SIG-M5 treated with dmso at 0.1 percent for 504 hours (cell line): Measurements from ENCODE around the gene ABLIM2.

Experiments
- DNase-seq: peaks from one replicate; lab custom pipeline; 2025; ENCODE audit not compliant: unreplicated experiment; lab: John Stamatoyannopoulos, UW

The ABLIM2 gene

DNA sequence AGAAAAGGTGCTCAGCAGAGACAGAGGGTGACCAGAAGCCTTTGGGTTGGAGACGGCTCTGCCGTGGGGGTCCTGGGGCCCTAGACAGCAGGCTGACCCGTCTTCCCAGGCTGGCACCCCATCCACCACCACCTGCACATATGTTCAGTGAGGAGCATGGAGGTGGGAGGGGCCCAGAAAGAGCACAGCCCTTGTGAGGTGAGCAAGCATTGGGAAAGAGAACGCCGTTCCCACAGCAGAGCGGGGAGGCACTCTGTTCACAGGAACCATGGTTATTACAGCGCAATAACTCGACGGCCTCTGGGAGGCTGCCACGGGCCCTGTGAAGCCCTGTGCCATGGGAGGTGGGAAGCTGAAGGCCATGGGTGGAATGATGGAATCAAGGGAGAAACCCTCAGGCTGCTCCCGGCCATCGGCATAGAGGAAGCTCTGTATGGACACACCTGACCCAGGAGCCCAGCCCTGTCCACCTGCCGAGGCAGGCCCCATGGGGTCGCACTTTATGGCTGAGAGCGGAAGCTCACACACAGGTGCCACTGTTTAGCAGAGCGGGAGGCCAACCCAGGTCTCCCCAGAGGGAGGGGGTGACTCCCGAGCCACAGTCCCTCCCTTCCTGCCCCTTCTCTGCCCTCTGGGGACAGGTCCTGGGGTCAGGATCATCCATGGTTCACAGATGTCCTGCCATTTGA is 125.4 kb downstream of the ABLIM2 start:
- no peak for DNase-seq

DNA sequence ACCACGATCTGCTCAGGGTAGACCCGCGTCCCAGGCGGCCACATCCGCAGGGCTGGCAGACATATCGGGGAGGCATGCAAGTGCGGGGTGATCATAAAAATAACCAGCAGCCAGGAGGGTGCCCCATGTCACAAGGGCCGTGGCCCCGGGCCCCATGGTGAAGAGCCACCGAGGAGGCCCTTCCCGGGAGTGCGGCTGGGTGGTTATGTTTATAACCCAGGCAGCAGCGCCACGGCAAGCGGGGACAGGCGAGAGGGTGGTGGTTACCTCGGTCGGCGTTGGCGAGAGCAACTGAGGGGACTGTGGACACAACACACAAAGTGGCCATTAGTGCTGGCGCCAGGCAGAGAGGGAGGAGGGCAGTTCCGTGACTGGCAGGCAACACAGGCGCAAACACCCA is 126.2 kb downstream of the ABLIM2 start:
- no peak for DNase-seq

DNA sequence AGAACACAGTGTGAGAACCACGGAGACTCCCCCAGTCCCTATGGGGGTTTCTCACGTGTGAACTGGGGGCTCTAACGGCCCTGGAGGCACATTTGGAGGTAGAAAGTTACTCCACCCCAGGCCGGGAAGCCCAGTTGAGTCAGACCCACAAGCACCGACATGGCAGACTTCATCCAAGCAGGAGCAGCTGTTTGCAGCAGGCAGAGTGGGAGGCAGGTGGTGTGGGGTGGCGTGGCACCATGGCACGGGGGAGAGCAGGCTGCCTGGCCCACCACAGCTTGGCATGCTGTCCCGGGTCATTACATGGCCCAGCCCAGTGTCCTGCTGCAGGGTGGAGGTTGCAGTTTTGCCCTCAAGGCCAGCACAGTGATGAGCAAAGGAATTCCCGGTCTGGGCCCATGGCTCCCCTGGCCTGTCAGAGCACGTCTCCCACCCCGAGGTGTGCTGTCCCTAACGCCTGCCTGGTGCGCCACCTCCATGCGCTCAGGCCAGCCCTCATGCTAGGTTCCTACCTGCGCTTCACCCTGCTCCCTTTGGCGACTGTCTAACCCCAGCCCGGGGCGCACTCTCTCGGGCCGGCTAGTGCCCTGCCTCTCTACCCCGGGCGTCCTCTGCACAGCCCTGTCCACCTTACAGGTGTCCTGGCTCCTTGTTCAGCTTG is 128.4 kb downstream of the ABLIM2 start:
- no peak for DNase-seq

DNA sequence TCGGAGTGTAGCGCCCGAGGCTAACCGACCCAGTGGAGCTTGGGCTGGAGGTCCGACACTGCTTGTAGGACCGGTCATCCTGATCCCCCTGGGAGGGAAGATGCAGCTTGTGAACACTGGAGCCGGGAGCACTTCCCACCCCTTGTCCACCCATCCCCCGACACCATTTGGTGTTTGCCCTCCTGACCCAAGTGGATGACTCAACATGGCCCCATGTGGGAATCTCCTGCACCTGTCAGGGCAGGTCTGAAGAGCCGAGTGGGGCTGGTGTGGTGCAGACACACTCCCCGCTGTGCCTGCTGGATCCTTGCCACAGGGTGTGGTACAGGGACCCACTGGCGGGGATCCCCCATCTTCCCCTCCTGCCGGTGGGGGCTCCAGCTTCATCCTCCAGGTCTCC is 128.9 kb downstream of the ABLIM2 start:
- DNase-seq: no peak

DNA sequence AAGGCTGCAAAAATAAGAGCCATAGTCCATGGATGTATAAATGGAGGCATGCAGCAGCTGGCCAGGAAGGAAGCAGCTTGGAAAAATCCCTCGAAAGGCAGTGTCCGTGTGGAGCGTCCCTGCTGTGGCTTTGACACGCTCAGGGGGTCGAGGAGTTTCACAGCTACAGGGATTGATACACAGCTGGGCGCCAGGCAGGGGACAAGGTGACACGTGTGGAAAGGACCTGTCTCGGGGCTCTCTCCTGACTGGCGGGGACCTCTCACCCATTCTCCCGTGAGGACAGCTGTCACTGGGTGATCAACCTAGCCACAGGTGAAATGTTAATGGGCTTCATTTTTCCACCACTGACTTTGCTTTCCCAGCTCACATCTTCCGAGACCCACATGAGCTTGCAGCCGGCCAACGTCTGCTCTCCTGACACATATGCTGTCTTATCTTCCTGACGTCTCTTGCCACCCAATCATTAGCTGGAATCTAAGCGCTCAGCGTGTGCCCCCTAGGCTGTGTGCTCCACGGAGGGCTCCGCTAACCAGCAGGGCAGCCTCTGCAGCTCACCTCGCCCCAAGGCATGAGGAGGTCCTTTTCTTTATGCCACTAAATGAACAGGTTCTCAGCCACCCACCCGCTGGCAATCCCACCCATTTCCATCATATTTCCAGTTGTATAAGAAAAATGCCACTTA is 129.6 kb downstream of the ABLIM2 start:
- no peak for DNase-seq

DNA sequence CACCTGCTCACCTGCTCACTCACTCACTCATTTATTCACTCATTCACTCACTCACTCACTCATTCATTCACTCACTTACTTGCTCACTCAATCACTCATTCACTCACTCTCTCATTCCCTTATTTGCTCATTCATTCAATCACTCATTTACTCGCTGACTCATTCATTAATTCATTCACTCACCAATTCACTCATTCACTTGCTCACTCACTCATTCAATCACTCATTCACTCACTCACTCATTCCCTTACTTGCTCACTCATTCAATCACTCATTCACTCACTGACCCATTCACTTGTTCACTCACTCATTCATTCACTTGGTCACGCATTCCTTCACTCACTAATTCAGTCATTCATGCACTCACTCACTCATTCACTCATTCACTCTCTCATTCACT is 130.2 kb downstream of the ABLIM2 start:
- DNase-seq: no peak

DNA sequence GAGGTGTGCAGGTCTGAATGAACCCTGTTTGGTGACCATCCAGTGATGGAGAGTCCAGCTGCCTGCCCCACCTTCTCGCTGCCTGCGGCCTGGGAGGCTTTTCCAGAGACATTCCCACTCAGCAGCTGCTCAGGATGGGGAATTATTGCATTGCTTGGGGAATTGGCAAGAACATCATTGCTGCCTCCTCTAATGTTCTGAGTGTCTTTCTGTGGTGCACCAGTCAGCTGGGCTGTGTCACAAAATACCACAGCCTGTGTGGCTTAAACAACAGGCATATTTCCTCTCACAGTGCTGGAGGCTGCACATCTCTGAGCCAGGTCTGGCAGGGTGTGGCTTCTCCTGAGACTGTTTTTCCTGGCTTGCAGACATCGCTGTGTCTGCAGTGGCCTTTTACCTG is 132.2 kb downstream of the ABLIM2 start:
- no peak for DNase-seq

DNA sequence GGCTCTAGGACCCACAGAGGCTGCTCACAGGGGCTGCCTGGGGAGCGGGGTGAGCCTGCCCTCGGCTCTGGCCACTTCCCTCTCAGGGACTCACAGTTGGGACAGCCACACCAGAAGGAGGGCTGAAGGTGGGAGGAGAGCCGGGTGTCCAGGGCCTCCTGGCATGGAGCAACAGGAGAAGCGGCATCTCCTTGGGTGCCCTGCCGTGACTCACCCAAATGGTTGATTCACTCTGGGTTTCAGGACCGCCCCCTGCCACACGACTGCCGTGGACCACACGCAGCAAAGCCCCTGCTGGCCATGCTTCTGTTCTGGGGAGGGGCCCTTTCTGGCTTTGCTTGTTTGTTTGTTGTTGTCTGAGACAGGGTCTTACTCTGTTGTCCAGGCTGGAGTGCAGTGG is 132.9 kb downstream of the ABLIM2 start:
- DNase-seq: no peak

DNA sequence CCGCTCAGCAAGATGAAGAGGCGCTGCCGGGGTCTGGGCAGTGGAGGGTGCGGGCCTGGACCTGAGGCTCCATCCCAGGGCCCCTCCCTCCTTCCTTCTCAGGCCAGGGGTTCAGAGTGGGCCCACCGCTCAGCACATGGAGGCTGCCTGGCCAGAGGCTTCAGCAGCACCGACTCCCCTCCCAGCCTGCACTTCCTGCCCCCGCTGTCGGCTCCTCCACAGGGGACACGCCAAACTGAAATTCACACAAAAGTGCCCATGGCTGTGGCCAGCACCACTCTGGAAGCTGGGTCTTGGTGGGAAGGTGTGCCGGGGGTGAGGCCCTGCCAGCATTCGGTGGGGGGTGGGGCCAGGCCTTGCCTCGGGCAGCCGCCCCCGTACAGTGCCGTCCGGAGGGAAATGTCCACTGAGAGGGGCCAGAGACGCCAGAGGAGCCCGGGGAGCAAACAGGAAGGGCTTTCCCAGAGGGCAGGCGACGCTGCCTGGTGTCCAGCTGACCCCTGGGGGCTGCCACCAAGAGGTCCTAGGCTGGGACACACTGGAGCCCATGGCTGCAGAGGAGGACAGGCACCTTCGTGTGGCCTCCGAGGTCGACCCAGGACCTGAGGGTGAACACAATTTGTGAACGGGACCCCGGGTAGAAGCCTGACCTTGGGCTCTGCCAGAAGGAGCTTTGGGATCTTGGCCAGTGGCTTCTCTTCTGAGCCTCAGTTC is 134.4 kb downstream of the ABLIM2 start:
- DNase-seq: no peak

DNA sequence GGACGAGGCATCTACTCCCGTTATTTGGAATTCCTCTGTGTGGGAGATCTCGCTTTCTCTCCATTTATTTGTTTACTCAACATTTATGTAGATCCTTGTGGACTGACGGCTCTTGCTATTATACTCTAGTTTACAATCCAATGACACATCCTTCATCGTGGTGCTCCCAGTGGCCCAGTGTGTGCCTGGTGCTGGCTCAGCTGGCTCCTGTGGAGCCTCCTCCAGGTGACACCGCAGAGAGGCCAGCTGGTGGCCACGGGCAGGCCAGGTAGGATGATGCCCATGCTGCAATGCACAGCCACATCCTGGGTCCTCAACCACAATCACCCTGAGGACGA is 134.9 kb downstream of the ABLIM2 start:
- DNase-seq: no peak

DNA sequence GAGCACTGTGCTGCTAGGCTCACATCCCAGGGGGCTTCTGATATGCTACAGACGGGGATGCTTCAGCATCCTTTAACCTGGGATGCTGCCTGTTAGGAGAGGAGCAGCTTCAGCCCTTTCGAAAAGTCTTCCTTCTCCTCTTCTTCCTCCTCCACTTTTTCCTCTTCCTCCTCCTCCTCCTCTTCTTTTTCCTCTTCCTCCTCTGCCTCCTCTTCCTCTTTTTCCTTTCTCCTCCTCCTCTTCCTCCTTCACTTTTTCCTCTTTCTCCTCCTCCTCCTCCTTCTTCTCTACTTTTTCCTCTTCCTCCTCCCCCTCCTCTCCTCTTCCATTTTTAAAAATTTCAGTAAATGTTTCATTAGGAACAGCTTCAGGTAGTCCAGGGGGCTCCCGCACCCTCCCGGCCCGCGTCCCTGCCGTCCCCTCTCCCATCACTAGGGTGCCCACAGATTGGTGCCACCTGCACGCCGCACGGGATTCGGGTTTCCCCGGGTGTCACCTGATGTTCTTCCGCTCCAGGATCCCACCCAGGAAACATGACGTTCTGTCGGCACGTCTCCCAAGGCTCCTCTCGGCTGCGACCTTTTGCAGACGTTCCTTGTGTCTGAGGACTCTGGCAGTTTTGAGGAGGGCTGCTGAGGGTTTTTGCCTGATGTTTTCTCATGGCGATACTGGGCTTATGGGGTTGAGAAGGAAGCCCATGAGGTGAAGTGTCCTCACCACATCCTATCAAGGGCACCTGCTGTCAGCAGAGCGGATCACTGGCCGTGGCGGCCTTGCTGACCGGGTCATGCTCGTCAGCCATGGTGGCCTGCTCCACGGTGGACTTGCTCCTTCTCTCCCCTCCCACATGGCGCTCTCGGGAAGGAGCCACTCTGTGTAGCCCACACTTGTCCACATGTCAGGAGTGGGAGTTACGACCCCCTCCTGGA is 135.6 kb downstream of the ABLIM2 start:
- no peak for DNase-seq

DNA sequence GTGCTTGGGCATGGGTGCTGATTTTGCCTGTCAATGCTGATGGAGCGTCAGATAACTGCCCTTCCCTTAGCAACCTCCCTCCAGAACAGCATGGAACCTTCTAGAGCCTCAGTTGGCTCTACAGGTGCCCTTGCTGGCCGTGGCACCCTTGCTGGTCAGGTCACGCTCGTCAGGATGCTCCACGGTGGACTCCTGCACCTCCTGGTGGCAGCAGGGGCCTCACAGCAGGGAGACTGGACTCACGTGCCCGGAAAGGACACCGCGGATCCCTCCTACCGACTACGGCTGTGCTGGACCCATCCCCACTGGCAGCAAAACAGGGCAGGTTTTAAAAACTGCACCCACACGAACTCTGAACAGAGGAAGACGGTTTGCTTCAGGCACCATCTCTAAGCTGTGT is 136.8 kb downstream of the ABLIM2 start:
- no peak for DNase-seq

DNA sequence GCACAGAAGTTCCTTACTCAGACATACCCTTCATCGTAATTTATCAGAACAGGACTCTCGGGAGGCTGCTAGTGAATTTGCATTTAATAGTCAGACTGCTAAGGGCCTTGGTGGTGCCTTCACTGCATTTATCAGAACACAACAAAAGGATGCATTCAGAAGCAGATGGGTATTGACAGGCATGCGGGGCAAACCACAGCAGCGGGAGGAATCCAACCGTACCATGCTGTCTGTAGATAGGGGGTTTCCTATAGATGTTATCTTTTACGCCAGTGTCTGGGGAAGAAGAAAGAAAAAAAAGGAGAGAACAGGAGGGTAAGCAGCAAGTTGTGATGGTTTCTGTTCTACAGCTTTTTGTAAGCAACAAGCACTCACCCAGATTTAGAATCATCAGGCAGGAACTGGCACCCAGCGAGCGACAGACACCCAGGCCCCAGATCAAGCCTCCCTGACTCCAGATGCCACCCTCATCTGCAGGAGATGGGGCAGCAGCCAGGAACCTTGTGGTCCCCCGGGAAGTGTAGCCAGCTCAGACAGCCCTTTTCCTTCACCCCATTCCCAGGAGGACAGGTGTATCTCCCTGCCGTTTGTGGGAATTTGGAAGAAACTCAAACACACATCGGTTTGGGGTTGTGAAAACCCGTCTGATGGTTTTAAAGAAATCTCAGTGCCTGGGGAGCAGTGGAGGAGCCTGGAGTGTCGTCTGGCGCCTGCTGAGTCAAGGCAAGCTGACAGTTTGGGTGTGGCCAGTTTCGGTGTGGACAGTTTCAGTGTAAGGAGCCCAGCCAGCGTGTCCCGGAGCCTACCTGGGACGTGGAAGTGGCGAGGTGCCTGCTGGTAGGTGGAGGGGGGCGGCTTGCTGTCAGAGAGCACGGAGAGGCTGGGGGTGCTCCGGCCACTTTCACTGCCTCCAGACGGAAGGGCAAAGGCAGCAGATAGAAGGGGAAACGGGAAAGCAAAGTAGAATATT is 138.9 kb downstream of the ABLIM2 start:
- no peak for DNase-seq

DNA sequence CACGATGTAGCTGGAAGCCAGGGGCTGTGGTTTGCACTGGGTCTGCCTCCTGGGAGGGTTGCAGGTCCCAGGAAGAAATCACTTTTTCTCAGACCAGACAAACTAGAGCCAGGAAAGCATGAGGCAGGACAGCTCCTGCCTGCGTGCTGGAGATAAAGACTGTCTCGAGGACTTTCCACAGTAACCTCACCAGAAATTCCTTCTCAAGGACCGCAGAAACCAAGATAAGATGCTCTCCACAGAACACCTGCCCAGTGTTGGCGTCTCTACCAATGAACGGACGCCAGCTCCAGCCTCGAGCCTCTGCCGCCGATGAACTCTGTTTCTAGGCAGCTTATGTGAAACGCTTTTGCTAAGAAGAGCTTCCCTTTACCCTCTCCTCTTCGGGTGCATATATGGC is 142.1 kb downstream of the ABLIM2 start:
- DNase-seq: no peak

DNA sequence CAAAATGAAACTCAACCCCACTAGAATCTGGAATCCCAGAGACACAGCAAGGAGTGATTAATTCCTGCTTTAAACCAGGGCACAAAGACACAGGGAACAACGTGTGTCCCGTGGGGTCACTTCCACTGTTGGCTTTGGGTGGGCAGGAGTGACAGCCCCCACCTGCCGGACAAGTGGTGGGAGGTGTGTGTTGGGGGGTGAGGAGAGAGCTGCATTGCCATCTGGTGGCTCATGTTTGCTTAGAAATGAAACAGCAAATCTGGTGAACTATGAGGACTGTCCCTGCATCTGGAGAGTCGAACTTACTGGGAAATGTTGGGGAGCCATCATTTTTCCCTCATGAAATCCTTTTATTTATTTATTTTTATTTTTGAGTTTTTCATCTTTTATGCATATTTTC is 143.1 kb downstream of the ABLIM2 start:
- no peak for DNase-seq

DNA sequence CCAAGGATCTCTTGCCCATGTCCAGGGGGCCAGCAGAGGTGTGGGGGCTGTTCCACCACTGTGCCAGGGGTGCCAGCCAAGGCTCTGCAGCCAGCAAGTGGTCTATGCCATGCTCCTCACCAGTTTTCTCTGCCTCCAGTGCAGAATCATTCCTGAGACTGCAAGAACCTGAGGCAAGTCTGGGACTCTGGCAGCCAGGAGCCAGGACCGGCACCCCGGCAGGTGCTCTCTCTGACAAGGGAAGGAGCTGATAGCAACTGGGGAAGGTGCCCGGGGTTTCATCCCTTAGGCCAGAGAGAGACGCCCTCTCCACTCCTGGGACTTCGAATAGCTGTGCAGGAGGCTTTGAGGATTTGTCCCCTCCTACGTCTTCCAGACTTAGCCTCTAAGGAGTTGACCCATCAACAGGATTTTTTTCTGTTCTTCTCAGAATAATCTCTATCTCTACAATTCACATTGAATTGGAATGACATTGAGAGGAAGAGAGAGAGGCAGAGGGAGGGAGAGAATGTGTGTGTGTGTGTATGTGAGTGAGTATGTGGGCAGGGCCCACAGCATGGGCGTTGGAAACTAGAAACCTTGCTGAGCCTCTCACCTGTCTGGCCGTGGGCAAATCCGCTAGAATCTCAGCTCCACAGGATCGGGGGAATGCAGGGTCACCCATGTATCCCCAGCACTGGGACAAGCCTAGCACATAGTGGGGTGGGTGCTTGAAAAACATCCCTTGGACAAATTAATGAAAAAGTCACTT is 144.5 kb downstream of the ABLIM2 start:
- DNase-seq: no peak

DNA sequence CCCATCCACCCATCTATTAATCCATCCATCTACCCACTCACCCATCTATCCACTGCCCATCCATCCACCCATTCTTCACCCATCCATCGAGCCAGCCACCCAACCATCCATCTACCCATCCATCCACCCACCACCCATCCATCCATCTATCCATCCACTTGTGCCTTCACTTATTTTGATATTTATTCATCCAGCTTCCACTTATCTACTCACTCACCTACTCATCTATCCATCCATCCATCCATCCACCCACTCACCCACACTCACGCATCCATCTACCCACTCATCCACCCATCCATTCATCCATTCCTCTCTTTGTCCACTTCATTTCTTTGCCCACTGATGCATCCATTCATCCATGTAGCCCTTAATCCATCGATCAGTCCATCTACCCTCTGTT is 146.1 kb downstream of the ABLIM2 start:
- DNase-seq: no peak

DNA sequence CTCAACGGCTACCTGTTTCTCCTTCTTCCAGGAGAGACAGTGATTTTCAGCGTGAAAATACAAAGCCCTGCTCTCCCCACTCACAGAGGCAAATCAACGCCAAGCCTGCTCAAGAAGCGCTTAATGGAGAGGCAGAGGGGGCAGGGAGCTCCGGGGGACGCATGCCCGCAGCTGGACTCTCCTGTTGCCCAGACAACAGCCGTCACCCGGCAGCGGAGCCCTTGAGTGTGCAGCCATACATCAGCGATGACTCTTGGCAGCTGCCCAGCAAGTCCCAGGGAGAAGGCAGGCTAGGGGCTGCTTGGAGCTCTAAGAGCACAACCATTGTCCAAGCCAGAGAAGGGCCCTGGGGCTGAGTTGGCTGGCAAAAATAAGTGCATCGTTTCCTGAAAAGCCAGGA is 148.0 kb downstream of the ABLIM2 start:
- DNase-seq: no peak
